GM15510 (cell line): ENCODE results near the gene ADAMTS16.

Experiments used
- POLR2A ChIP-seq: IDR thresholded peaks from 3 replicates; pipeline ENCODE4 v1.6.1; 2011; ENCODE audit warnings: borderline replicate concordance; ENCODE audit not compliant: insufficient read length; ENCODE audit errors: extremely low read depth

ADAMTS16 gene

GRCh38 chr5:5134107-5134506, 6.0 kb upstream of the ADAMTS16 start:
- no peak for TF ChIP-seq POLR2A

- TF ChIP-seq POLR2A: no peak
These were observed 4.0 kb upstream of the ADAMTS16 start for GRCh38 chr5:5135957-5136676.

- no peak for TF ChIP-seq POLR2A
These were observed 774 bp upstream of the ADAMTS16 start for GRCh38 chr5:5139336-5139776.

GRCh38 chr5:5140479-5141338, 579 bp downstream of the ADAMTS16 start:
- no peak for TF ChIP-seq POLR2A

GRCh38 chr5:5141339-5141599, 1.1 kb downstream of the ADAMTS16 start:
- no peak for TF ChIP-seq POLR2A

GRCh38 chr5:5141625-5142525, 1.7 kb downstream of the ADAMTS16 start:
- no peak for TF ChIP-seq POLR2A

- no peak for TF ChIP-seq POLR2A
These were observed 4.3 kb downstream of the ADAMTS16 start for GRCh38 chr5:5144441-5144840.

- TF ChIP-seq POLR2A: no peak
These were observed 5.8 kb downstream of the ADAMTS16 start for GRCh38 chr5:5145651-5146529.

- TF ChIP-seq POLR2A: no peak
These were observed 6.5 kb downstream of the ADAMTS16 start for GRCh38 chr5:5146530-5147160.

- TF ChIP-seq POLR2A: no peak
These were observed 9.0 kb downstream of the ADAMTS16 start for GRCh38 chr5:5149154-5149553.

GRCh38 chr5:5150667-5151066, 10.5 kb downstream of the ADAMTS16 start:
- no peak for TF ChIP-seq POLR2A

- no peak for TF ChIP-seq POLR2A
These were observed 14.6 kb downstream of the ADAMTS16 start for GRCh38 chr5:5154733-5155132.

GRCh38 chr5:5155617-5156016, 15.5 kb downstream of the ADAMTS16 start:
- TF ChIP-seq POLR2A: no peak
